HCT116 (cell line): ENCODE results near the gene SLC44A1. TPM values are rescaled to one million over a fixed set of nuclear protein-coding genes. Genes with fewer than 3 reads are reported as not detected.

ENCODE experiments used
- ATAC-seq: fragments of 200-7000 bp; cut with Tn5 transposase; 2 replicates; pipeline ENCODE4 v1.9.1; 2020; ENCODE audit warnings: mild to moderate bottlenecking, moderate library complexity
- BruUV-seq: library from RNA; stranded (reverse); fragments of 400-500 nt; replicated peaks from 2 replicates; lab custom pipeline; 2021; lab: Mats Ljungman, UMichigan
- CTCF ChIA-PET: fragments of 300-600 bp; sonication (Branson Sonifier 250); formaldehyde crosslinking; loops from one replicate; lab custom pipeline; 2021; ENCODE audit warnings: antibody characterized with exemption; lab: Charles Lee
- POLR2A ChIA-PET: fragments of 300-600, 350-600 bp; sonication (Branson Sonifier 250); formaldehyde crosslinking; loops from one replicate; lab custom pipeline; 2021; ENCODE audit warnings: antibody characterized with exemption; lab: Charles Lee
- RAD21 ChIA-PET, 2 experiments: fragments of 300-600 bp; sonication (Branson Sonifier 250); formaldehyde crosslinking; loops; one replicate each; lab custom pipeline; 2023; ENCODE audit warnings: low total read pairs in 2 of 2; ENCODE audit not compliant: uncharacterized antibody in 2 of 2, unreplicated experiment in 2 of 2, low non-redundant PET in 1 of 2; lab: Charles Lee
- DNase-seq: peaks from one replicate; pipeline ENCODE4 v3.0.0-alpha.2; 2010; ENCODE audit warnings: low read depth, low spot score
- H2AFZ ChIP-seq: fragments of 200-600 bp; shearing (Covaris generic), sonication (generic); 2 replicates; pipeline ENCODE4 v1.6.1; 2017; ENCODE audit warnings: low read depth, mixed run types, mixed read lengths, antibody characterized with exemption, low read length; ENCODE audit not compliant: poor library complexity, severe bottlenecking
- H3K27ac ChIP-seq: 2 replicates; pipeline ENCODE4 v1.5.1; 2012; ENCODE audit warnings: low read depth, low read length
- H3K27me3 ChIP-seq: fragments of 200-600 bp; sonication (generic); 2 replicates; pipeline ENCODE4 v1.6.1; 2016; ENCODE audit warnings: mixed run types, low read length, mixed read lengths; ENCODE audit not compliant: insufficient read depth
- H3K36me3 ChIP-seq, 2 experiments: fragments of 200-500 bp in 1 of 2; fragments of 200-600 bp in 1 of 2; sonication (Bioruptor generic) in 1 of 2; sonication (generic) in 1 of 2; 2 replicates each; pipeline versions ENCODE4 v1.5.1 to v1.6.1; 2014 to 2016; ENCODE audit warnings: low read length in 2 of 2, inconsistent platforms in 1 of 2, mixed read lengths in 1 of 2, mixed run types in 1 of 2; ENCODE audit not compliant: insufficient read depth in 2 of 2, control insufficient read depth in 1 of 2
- H3K4me1 ChIP-seq, 2 experiments: fragments of 200-600 bp in 1 of 2; sonication (generic) in 1 of 2; 2 replicates each; pipeline versions ENCODE4 v1.5.1 to v1.6.1; 2012 to 2017; ENCODE audit warnings: low read length in 2 of 2, inconsistent platforms in 1 of 2, mild to moderate bottlenecking in 1 of 2, mixed read lengths in 1 of 2, mixed run types in 1 of 2, moderate library complexity in 1 of 2; ENCODE audit not compliant: insufficient read depth in 2 of 2, control insufficient read depth in 1 of 2
- H3K4me2 ChIP-seq: fragments of 200-600 bp; sonication (generic); 2 replicates; pipeline ENCODE4 v1.6.1; 2017; ENCODE audit warnings: mixed run types, low read length, mixed read lengths
- H3K4me3 ChIP-seq, 2 experiments: fragments of 200-600 bp in 1 of 2; sonication (generic) in 1 of 2; replicated peaks in 1 of 2; 2 replicates each; pipeline ENCODE4 v1.5.1; 2011 to 2016; ENCODE audit warnings: low read length in 2 of 2, control low read depth in 1 of 2, low read depth in 1 of 2, mild to moderate bottlenecking in 1 of 2, mixed read lengths in 1 of 2, mixed run types in 1 of 2
- H3K79me2 ChIP-seq: fragments of 200-600 bp; sonication (generic); 2 replicates; pipeline ENCODE4 v1.6.1; 2017; ENCODE audit warnings: mild to moderate bottlenecking, mixed run types, low read length, moderate library complexity, mixed read lengths; ENCODE audit not compliant: insufficient read depth
- H3K9ac ChIP-seq: fragments of 200-600 bp; sonication (generic); 2 replicates; pipeline ENCODE4 v1.6.1; 2016; ENCODE audit warnings: low read length, mixed read lengths
- H3K9me2 ChIP-seq: fragments of 200-600 bp; sonication (generic), shearing (Covaris generic); 2 replicates; pipeline ENCODE4 v1.6.1; 2017; ENCODE audit warnings: mixed run types, mild to moderate bottlenecking, moderate library complexity; ENCODE audit not compliant: insufficient read depth
- H3K9me3 ChIP-seq, 2 experiments: fragments of 200-500 bp in 1 of 2; fragments of 200-600 bp in 1 of 2; sonication (Bioruptor generic) in 1 of 2; sonication (generic) in 1 of 2; 2 replicates each; pipeline ENCODE4 v1.6.1; 2014 to 2017; ENCODE audit warnings: low read length in 2 of 2, mixed read lengths in 2 of 2, inconsistent platforms in 1 of 2, low read depth in 1 of 2, mild to moderate bottlenecking in 1 of 2, mixed run types in 1 of 2, moderate library complexity in 1 of 2; ENCODE audit not compliant: control insufficient read depth in 1 of 2, insufficient read depth in 1 of 2
- H4K20me1 ChIP-seq: fragments of 200-600 bp; sonication (generic), shearing (Covaris generic); 2 replicates; pipeline ENCODE4 v1.6.1; 2017; ENCODE audit warnings: mixed run types, mild to moderate bottlenecking, moderate library complexity; ENCODE audit not compliant: insufficient read depth
- CBX3 ChIP-seq: IDR thresholded peaks from 2 replicates; pipeline ENCODE4 v1.6.1; 2012; ENCODE audit warnings: low read depth
- CEBPB ChIP-seq: IDR thresholded peaks from 2 replicates; pipeline ENCODE4 v1.6.1; 2012; ENCODE audit warnings: low read depth
- EGR1 ChIP-seq: IDR thresholded peaks from 2 replicates; pipeline ENCODE4 v1.6.1; 2012; ENCODE audit warnings: low read depth
- ELF1 ChIP-seq: IDR thresholded peaks from 2 replicates; pipeline ENCODE4 v1.6.1; 2012; ENCODE audit warnings: low read depth, borderline replicate concordance
- EZH2 ChIP-seq: fragments of 200-600 bp; sonication (generic); IDR thresholded peaks from 2 replicates; pipeline ENCODE4 v1.6.1; 2017; ENCODE audit warnings: antibody characterized with exemption, mixed run types
- EZH2phosphoT487 ChIP-seq: fragments of 200-600 bp; IDR thresholded peaks from 2 replicates; pipeline ENCODE4 v1.6.1; 2018; ENCODE audit warnings: antibody characterized with exemption, borderline replicate concordance
- POLR2AphosphoS5 ChIP-seq: IDR thresholded peaks from 2 replicates; pipeline ENCODE4 v1.6.1; 2011; ENCODE audit warnings: mild to moderate bottlenecking, low read depth, low read length, moderate library complexity
- RAD21 ChIP-seq: IDR thresholded peaks from 2 replicates; pipeline ENCODE4 v1.6.1; 2012; ENCODE audit warnings: low read depth, mild to moderate bottlenecking
- SIN3A ChIP-seq: IDR thresholded peaks from 2 replicates; pipeline ENCODE4 v1.6.1; 2012; ENCODE audit warnings: low read depth
- SP1 ChIP-seq: IDR thresholded peaks from 2 replicates; pipeline ENCODE4 v1.6.1; 2012; ENCODE audit warnings: low read depth
- YY1 ChIP-seq: IDR thresholded peaks from 2 replicates; pipeline ENCODE4 v1.6.1; 2011; ENCODE audit warnings: low read length, low read depth, moderate library complexity, mild to moderate bottlenecking; ENCODE audit not compliant: insufficient replicate concordance; ENCODE audit errors: extremely low read depth
- ZFX ChIP-seq: fragments of 450-650 bp; IDR thresholded peaks from 2 replicates; pipeline ENCODE4 v1.6.1; 2017
- intact Hi-C: fragments of 100-400 bp; cut with micrococcal nuclease; formaldehyde crosslinking; loops from 2 replicates; pipeline ENCODE4 v1.10.0; 2022
- total RNA-seq: library from RNA; stranded (reverse); gene quantifications from one replicate; pipeline ENCODE4 v1.2.1, GENCODE V29; 2021; ENCODE audit not compliant: unreplicated experiment
- TF ChIP-seq, protein P1 (sequence below): IDR thresholded peaks from 2 replicates; pipeline ENCODE4 v1.6.1; 2012; ENCODE audit warnings: low read depth
- TF ChIP-seq, protein P2 (sequence below): IDR thresholded peaks from 2 replicates; pipeline ENCODE4 v1.6.1; 2012
- TF ChIP-seq, protein P3 (sequence below): IDR thresholded peaks from 2 replicates; pipeline ENCODE4 v1.6.1; 2012
- TF ChIP-seq, protein P4 (sequence below): IDR thresholded peaks from 2 replicates; pipeline ENCODE4 v1.6.1; 2011; ENCODE audit warnings: mild to moderate bottlenecking, low read length, moderate library complexity; ENCODE audit not compliant: insufficient replicate concordance; ENCODE audit errors: extremely low read depth

The SLC44A1 gene
- total RNA-seq, 1 experiment from 2014 or later = 44.1 TPM

DNA sequence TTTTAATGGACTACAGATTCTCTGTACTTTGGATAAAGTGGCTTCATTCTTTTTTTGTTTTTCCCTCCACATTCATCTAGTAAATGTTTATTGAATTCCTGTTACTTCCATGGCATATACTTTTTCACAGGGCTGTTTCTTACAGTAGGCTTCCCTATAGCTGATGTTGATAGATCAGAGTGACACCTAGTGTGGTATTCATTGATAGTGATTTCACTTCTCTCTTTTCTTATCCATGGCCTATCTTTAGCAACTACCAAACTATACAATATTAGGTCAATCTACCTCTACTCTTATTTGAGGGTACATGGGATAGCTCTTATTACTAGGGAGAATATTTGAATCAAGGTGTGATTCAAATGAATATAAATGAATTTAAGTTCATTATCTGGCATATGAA is 239.2 kb downstream of the SLC44A1 start (continued):
- TF ChIP-seq, protein P1, sequence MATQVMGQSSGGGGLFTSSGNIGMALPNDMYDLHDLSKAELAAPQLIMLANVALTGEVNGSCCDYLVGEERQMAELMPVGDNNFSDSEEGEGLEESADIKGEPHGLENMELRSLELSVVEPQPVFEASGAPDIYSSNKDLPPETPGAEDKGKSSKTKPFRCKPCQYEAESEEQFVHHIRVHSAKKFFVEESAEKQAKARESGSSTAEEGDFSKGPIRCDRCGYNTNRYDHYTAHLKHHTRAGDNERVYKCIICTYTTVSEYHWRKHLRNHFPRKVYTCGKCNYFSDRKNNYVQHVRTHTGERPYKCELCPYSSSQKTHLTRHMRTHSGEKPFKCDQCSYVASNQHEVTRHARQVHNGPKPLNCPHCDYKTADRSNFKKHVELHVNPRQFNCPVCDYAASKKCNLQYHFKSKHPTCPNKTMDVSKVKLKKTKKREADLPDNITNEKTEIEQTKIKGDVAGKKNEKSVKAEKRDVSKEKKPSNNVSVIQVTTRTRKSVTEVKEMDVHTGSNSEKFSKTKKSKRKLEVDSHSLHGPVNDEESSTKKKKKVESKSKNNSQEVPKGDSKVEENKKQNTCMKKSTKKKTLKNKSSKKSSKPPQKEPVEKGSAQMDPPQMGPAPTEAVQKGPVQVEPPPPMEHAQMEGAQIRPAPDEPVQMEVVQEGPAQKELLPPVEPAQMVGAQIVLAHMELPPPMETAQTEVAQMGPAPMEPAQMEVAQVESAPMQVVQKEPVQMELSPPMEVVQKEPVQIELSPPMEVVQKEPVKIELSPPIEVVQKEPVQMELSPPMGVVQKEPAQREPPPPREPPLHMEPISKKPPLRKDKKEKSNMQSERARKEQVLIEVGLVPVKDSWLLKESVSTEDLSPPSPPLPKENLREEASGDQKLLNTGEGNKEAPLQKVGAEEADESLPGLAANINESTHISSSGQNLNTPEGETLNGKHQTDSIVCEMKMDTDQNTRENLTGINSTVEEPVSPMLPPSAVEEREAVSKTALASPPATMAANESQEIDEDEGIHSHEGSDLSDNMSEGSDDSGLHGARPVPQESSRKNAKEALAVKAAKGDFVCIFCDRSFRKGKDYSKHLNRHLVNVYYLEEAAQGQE = no peak
- TF ChIP-seq SIN3A (no peak), CBX3 (no peak), CEBPB (no peak), EGR1 (no peak), ZFX (no peak), EZH2phosphoT487 (no peak), EZH2 (no peak)
- TF ChIP-seq, protein P2, sequence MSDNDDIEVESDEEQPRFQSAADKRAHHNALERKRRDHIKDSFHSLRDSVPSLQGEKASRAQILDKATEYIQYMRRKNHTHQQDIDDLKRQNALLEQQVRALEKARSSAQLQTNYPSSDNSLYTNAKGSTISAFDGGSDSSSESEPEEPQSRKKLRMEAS = no peak
- TF ChIP-seq, protein P3, sequence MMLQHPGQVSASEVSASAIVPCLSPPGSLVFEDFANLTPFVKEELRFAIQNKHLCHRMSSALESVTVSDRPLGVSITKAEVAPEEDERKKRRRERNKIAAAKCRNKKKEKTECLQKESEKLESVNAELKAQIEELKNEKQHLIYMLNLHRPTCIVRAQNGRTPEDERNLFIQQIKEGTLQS = no peak

DNA sequence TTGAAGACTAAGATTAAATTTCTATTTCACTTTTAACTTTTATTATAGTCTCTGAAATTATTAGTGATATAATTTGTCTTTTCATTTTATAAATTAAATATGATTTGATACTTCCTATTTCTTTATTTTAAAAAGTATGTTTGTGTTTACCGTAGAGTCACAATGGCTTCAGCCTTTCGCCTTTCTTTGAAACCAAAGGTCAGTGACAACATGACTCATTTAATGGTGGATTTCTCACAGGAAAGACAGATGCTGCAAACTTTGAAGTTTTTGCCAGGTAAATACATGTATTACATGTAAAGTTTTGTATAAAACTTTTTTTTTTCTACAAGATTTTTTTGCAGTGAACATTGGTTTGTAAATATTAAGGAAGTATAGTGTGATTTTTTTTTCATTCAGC is 239.8 kb downstream of the SLC44A1 start:
- intact Hi-C loops = no loop called here
- no TSS peak for BruUV-seq
- Histone ChIP-seq H3K27ac (no peak overlapping the region), H3K4me1 (no peaks in the 10 kb centered on the region), H3K9me3 (no peaks in the 10 kb centered on the region), H3K9me2 (no peaks in the 10 kb centered on the region), H2AFZ (no peak overlapping the region), H3K4me3 (no peak overlapping the region), H4K20me1 (0 out of 2 replicates have a peak, but pooled peaks cover 4% of the 10 kb centered on the region), H3K27me3 (no peaks in the 10 kb centered on the region), H3K79me2 (0 out of 2 replicates have a peak, but pooled peaks cover 6% of the 10 kb centered on the region), H3K36me3 (no peaks in the 10 kb centered on the region), H3K4me2 (no peak overlapping the region), H3K9ac (no peak overlapping the region)
- ChIA-PET CTCF (no interaction called here), POLR2A (no interaction called here), RAD21 (no interaction called here)
- DNase-seq (no peak), ATAC-seq (no peak)
- TF ChIP-seq CEBPB (no peak), EGR1 (no peak), SP1 (no peak), RAD21 (no peak), EZH2 (no peak), ZFX (no peak), POLR2AphosphoS5 (no peak), ELF1 (no peak), YY1 (no peak), CBX3 (no peak)
- TF ChIP-seq, protein P4, sequence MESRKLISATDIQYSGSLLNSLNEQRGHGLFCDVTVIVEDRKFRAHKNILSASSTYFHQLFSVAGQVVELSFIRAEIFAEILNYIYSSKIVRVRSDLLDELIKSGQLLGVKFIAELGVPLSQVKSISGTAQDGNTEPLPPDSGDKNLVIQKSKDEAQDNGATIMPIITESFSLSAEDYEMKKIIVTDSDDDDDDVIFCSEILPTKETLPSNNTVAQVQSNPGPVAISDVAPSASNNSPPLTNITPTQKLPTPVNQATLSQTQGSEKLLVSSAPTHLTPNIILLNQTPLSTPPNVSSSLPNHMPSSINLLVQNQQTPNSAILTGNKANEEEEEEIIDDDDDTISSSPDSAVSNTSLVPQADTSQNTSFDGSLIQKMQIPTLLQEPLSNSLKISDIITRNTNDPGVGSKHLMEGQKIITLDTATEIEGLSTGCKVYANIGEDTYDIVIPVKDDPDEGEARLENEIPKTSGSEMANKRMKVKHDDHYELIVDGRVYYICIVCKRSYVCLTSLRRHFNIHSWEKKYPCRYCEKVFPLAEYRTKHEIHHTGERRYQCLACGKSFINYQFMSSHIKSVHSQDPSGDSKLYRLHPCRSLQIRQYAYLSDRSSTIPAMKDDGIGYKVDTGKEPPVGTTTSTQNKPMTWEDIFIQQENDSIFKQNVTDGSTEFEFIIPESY = no peak
- TF ChIP-seq, protein P1 = no peak
